OCI-M2 (cell line): ENCODE results near the gene DGKH.

Experiments used
- DNase-seq: peaks from one replicate; lab custom pipeline; 2025; ENCODE audit not compliant: unreplicated experiment; lab: John Stamatoyannopoulos, UW

The DGKH gene, protein sequence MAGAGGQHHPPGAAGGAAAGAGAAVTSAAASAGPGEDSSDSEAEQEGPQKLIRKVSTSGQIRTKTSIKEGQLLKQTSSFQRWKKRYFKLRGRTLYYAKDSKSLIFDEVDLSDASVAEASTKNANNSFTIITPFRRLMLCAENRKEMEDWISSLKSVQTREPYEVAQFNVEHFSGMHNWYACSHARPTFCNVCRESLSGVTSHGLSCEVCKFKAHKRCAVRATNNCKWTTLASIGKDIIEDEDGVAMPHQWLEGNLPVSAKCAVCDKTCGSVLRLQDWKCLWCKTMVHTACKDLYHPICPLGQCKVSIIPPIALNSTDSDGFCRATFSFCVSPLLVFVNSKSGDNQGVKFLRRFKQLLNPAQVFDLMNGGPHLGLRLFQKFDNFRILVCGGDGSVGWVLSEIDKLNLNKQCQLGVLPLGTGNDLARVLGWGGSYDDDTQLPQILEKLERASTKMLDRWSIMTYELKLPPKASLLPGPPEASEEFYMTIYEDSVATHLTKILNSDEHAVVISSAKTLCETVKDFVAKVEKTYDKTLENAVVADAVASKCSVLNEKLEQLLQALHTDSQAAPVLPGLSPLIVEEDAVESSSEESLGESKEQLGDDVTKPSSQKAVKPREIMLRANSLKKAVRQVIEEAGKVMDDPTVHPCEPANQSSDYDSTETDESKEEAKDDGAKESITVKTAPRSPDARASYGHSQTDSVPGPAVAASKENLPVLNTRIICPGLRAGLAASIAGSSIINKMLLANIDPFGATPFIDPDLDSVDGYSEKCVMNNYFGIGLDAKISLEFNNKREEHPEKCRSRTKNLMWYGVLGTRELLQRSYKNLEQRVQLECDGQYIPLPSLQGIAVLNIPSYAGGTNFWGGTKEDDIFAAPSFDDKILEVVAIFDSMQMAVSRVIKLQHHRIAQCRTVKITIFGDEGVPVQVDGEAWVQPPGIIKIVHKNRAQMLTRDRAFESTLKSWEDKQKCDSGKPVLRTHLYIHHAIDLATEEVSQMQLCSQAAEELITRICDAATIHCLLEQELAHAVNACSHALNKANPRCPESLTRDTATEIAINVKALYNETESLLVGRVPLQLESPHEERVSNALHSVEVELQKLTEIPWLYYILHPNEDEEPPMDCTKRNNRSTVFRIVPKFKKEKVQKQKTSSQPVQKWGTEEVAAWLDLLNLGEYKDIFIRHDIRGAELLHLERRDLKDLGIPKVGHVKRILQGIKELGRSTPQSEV

DNA sequence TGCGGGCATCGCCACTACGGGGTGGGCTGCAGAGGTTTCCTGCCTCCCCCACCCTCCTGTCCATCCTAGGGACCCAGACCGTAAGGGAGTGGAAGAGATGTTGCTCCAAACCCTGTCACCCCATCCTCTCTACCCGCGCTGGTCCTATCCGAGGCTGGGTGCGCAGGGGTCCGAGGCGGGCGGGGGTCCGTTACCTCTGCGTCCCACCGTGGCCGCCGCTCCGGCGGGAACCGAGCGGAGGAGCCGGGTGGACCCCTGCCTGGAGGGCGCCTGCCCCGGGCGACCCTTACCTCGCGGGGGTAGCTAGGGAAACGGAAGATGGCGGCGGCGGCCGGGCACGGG is at the start of gene DGKH:
Gene DGKH, plus strand, starts transcription at position 307 of the 342 bp plus-strand sequence. CDS start 126 bp downstream, outside the sequence.
- no peak for DNase-seq

DNA sequence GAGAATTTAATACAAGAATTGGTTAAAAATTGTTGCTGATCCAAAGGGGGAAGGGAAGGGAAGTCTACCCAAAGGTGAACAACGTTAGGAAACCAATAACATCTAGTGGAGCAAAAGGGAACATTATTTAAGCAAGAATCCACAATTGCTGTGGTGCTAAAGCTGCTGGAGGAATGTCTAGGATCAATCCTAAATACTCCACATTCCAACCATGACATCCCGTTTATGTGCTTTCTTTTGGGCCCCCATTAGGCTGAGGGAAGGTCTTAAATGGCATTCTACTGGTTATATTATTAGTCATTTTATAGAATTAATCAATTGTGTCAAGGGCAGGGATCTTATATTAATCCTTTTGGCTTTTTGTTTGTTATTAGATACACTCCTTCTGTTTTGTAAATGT is 47.6 kb upstream of the DGKH start:
- DNase-seq = no peak

GRCh38 chr13:42001580-42001979 is 46.9 kb upstream of the DGKH start:
- DNase-seq = no peak

DNA sequence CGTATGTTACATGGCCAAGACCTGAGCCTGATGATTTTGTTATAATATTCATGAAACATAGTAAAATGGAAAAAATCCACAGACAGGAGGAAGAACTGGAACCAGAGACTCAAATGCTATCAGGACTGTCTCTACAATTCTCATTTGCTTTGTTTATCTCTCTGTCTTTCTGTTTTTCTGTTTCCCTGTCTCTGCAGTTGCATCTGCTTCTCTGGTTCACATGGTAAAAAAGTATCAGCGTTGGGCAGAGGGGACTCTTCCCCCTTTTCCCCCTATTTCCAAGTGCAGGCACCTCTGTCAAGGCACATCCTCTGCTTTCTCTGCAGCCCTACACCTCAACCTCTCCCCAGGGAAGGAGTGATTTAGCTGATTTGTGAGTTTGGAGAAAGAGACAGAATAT is 46.4 kb upstream of the DGKH start:
- DNase-seq = no peak

DNA sequence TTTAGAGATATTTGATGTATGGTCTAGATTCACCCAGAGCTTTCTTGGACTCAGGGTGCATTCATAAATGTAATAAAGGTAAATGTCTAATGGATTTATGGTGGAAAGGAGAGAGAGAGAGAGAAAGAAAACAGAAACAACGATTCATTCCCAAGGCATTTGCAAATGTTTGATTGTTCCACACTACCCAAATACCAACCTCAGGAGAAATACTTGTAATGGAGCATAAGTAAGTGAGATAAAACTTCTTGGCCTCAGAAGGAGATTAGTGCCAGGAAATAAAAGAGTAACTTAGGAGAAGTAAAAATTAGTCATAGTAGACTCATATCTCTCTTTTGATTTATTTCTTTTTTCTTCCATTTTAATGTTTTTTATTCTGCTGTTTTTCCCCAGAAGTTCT is 40.6 kb upstream of the DGKH start:
- DNase-seq = no peak

DNA sequence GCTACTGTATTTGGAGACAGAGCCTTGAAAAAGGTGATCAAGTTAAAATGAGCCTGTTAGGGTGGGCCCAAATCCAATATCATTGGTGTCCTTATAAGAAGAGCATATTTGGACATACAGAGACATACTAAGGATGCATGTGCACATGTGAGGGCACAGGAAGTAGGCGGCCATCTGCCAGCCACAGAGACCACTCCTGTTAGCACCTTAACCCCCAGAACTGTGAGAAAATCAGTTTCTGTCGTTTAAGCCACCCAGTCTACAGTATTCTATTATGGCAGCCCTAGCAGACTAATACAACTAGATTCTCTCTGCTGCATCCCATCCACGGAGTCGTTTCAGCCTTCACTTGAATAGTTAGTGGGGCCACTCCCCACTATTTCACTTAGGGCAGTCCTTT is 39.4 kb upstream of the DGKH start:
- DNase-seq = no peak

DNA sequence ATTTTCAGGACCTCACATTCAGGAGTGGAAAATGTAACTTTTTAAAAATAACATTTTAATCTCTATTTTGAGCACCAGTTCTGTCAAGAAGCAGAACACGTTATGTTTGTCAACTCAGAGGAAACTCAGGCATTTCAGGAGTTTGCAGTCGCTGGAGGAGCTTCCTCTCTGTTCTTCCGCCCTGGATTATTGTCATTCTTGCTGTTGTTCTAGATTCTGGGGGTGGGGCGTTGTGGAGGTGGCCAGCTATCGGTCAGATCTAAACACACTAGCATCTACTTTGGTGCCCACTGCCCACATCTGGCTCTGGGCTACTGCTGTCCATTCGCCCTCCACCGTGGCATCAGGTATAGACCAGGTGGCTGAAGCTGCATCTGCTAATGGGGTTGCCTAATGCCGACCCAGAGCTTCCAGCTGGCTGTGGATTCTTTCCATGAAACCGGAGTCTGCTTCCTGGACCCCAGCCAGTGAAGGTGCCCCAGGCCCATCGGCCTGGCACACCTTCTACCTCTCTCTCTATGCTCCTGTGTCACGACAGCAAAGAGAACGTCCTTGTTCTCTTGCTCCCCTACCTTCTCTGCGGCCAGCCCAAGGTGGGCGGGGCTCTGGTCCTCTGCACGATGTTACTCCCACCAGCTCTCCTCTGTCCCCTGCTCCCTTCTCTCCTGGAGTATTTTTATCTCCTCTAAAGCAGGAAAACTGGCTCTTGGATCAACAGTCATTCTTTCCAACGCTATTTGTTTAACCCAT is 36.7 kb upstream of the DGKH start:
- no peak for DNase-seq

GRCh38 chr13:42014119-42014518 is 34.3 kb upstream of the DGKH start:
- no peak for DNase-seq

DNA sequence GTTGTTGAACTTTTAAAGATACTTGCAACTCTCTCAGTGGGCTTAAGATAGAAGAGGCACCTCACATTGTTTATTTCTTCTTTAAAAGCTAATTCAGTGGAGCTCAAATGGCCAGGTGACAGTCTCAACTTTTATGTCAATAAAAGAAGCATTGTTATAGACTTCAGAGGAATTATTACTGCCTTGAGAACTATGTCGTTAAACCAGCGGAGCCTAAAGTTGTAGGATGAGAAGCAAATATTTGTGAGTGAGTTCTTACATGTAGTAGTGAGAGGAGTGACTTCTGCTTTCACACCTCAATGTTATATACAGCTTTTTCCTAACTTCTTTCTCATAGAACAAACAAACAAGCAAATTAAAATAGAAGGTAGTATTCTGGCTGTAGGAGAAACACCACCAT is 31.2 kb upstream of the DGKH start:
- no peak for DNase-seq

DNA sequence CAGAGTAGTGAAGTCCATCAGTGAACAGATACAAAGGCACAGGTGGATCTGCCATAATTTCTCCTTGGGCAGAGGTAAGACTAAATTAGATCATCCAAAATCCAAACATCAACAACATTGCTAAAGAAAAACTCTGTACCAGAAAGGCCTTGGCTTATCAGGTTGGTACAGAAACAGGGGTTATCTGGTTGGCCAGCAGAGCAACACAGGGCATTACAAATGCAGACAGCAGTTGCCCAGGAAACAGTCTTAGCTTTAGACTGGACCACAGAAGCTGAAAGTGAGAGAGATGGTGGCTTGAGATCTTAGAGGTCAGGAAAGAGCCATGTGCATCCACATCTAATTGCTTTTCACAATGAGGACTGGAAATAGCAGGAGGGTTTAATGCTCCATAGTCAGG is 26.6 kb upstream of the DGKH start:
- DNase-seq = no peak

- no peak for DNase-seq
These were observed 26.1 kb upstream of the DGKH start for GRCh38 chr13:42022336-42022735.

DNA sequence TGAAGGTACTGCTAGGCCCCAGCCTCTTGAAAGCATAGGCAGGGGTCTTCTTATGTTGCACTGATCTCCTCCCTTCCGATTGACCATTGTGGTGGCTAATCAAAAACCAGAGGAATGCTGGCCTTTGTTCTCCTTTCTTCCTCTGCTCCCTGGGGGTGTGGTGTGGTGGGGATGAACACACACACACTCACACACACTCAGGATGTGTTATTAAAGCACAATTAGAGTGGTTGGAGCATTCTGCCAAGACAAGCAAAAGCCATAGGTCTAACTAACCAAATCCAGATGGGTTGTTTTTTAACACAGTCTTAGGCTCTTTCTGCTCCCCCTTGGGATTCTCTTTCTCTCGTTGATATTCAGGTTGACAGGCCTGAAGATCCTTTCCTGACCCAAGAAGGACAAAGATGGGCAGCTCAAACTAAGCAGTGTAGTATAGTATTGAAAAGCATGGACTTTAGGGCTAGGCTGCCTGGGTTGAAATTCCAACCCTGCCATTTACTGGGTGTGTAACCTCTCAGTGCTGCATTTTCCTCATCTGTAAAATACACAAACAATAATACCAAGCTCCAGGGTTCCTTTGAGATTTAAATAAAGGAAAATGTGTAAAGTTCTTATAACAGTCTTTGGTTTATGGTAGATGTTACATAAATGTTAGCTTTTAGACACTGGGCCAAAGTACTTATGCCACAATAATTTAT is 25.5 kb upstream of the DGKH start:
- no peak for DNase-seq

DNA sequence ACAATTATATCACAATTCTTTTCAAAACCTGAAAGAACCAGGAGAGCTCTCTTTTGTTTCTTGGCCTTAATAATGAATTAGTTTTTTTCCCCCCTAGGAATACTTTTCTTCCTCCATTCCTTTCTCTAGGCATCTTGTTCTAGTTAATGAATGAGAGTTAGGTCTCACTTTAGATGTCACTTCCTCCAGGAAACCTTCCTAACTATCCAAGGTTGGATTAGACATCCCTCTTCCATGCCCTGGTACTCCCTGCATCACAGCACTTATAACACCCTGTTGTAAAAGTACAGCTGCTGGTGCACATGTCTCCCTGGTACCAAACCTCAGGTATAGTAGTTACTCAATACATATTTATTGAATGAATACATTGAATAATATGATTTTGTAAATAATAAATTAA is 21.2 kb upstream of the DGKH start:
- no peak for DNase-seq

DNA sequence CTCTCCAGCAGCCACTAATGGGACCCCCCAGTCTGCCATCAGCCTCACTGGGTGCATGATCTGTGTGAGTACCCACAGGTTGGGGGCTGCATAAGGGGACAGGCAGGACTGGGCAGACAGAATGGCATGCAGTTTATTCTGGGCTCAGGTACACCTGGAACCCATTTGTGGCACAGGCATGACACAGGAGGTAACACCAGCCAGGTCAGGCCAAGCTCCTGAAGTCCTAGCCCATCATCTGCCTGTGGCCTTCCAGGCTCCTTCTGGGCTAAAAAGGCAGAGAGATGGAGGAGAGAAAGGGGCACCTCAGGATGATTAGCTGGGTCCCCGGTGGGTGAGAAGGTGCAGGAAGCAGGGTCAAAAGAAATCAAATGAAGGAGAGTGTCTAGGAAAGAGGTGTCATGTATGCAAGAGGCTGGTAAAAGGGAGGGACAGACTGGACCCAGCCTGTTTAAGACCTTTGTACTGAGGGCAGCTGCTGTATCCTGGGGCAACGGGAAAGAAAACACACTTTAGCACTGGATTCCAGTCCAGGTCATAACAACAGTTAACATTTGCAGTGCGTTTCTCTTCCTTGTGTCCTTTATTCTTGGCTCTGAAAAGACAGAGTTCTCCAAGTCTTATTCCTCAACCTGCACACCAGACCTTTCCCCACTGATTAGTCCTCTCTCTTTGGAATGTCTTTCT is 20.2 kb upstream of the DGKH start:
- no peak for DNase-seq

GRCh38 chr13:42035905-42036521 is 12.4 kb upstream of the DGKH start:
- no peak for DNase-seq

GRCh38 chr13:42036711-42037110 is 11.7 kb upstream of the DGKH start:
- DNase-seq = no peak

- no peak for DNase-seq
These were observed 9.6 kb upstream of the DGKH start for GRCh38 chr13:42038661-42039456.

DNA sequence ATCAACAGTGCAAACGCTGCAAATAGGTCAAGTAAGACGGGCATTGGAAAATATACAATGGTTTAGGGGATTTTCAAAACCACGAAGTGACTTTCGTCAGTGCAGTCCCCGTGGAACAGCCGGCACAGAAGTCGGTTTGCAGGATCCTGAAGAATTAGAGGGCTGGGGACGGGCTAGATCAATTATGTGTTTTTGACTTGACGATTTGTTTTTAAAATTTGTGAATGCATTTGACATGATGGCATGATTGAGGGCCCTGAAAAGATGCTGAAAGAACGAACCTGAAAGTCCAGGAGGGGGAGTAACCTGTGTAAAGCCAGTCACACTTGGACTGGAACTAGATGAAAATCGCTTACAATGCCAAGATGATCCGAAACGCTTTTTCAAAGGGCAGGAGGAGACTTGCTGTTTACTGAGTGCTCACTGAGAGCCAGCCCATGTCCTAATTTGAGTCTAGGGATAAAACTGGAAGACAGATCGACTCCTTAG is 8.9 kb upstream of the DGKH start:
- no peak for DNase-seq
